IPS DF 6.9 (cell line): ENCODE data around the gene NUP214.
"Not testable (repeated sequence)": the region's sequence is repeated elsewhere in the genome, so short reads cannot be mapped to it uniquely, and the experiment has no call there.

Experiments
- DNase-seq: peaks from one replicate; pipeline ENCODE4 v3.0.0-alpha.2; 2013; ENCODE audit warnings: low read depth, low spot score
- H3K27ac ChIP-seq: one replicate; pipeline ENCODE4 v1.5.1; 2013; ENCODE audit warnings: low read length, control low read depth
- H3K27me3 ChIP-seq: 2 replicates; pipeline ENCODE4 v1.6.1; 2013; ENCODE audit warnings: mild to moderate bottlenecking, low read length; ENCODE audit not compliant: control insufficient read depth, insufficient read depth
- H3K36me3 ChIP-seq: 2 replicates; pipeline ENCODE4 v1.6.1; 2013; ENCODE audit warnings: low read length; ENCODE audit not compliant: control insufficient read depth, insufficient read depth
- H3K4me1 ChIP-seq: 2 replicates; pipeline ENCODE4 v1.6.1; 2013; ENCODE audit warnings: low read length; ENCODE audit not compliant: control insufficient read depth, insufficient read depth
- H3K4me3 ChIP-seq: 2 replicates; pipeline ENCODE4 v1.5.1; 2013; ENCODE audit warnings: mild to moderate bottlenecking, low read length
- H3K9me3 ChIP-seq: 2 replicates; pipeline ENCODE4 v1.6.1; 2013; ENCODE audit warnings: low read length, inconsistent platforms; ENCODE audit not compliant: control insufficient read depth, insufficient read depth
- WGBS: extraction: QIAGEN DNeasy Blood & Tissue Kit; methylation state at CpG from one replicate; pipeline ENCODE4 v1.1.7; 2013; ENCODE audit warnings: mixed read lengths, missing lambda C conversion rate; ENCODE audit not compliant: insufficient read length, insufficient coverage; 5-methylcytosine and 5-hydroxymethylcytosine counted together

Gene NUP214

DNA sequence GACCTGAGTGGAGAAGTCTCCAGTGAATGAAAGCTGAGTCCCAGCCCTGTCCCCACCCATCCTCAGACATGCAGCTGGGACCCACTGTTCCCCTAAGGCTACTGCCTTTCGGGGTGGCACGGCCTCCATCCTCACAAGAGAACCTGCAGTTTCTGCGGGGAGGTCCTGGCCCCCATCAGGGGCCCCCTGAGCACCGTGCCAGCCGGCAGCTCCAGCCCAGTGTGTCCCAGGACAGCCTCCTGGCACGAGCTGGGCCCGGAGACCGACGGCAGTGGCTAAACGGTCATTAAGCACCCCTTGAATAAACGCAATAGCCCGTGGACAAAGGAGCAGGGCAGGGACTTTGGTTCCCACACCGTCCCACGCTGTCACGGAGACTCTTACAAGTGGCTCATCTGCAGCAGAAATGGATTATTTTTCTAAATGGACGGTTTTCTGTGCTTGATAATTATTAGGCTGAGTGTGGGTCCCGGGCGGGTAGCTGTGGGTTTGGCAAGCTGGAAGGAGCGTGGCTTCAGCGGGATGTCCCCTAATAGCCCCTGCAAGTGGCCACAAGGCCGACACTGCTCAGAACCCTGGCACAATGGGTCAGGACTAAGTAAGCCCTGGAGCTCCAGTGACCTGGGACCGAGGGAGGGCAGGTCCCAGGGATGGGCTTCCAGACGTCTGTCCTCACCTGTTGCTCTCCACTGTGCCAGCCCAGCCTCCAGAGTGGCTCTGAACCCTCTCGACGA, 133.5 kb downstream of the NUP214 start:
- Histone ChIP-seq H3K4me1 (no peaks in the 10 kb centered on the region), H3K27ac (no peak overlapping the region), H3K36me3 (no peaks in the 10 kb centered on the region), H3K27me3 (no peaks in the 10 kb centered on the region), H3K4me3 (no peak overlapping the region), H3K9me3 (no peaks in the 10 kb centered on the region)
- no CpG with 5 or more reads among the region's 25 CpGs for WGBS
- no peak for DNase-seq

GRCh38 chr9:131259432-131259898, 134.1 kb downstream of the NUP214 start:
- H3K27ac ChIP-seq: no peak overlapping the region
- H3K27me3 ChIP-seq: no peaks in the 10 kb centered on the region
- H3K9me3 ChIP-seq: no peaks in the 10 kb centered on the region
- DNase-seq: no peak
- H3K4me1 ChIP-seq: no peaks in the 10 kb centered on the region
- no peak overlapping the region for H3K4me3 ChIP-seq
- no peaks in the 10 kb centered on the region for H3K36me3 ChIP-seq
- WGBS: no CpG with 5 or more reads among the region's 12 CpGs

- WGBS: no CpG with 5 or more reads among the region's 20 CpGs
- no peak for DNase-seq
- Histone ChIP-seq H3K9me3 (no peaks in the 10 kb centered on the region), H3K36me3 (no peaks in the 10 kb centered on the region), H3K27me3 (no peaks in the 10 kb centered on the region), H3K4me3 (no peak overlapping the region), H3K27ac (no peak overlapping the region), H3K4me1 (no peaks in the 10 kb centered on the region)
These were observed 134.7 kb downstream of the NUP214 start for GRCh38 chr9:131259916-131260597.

DNA sequence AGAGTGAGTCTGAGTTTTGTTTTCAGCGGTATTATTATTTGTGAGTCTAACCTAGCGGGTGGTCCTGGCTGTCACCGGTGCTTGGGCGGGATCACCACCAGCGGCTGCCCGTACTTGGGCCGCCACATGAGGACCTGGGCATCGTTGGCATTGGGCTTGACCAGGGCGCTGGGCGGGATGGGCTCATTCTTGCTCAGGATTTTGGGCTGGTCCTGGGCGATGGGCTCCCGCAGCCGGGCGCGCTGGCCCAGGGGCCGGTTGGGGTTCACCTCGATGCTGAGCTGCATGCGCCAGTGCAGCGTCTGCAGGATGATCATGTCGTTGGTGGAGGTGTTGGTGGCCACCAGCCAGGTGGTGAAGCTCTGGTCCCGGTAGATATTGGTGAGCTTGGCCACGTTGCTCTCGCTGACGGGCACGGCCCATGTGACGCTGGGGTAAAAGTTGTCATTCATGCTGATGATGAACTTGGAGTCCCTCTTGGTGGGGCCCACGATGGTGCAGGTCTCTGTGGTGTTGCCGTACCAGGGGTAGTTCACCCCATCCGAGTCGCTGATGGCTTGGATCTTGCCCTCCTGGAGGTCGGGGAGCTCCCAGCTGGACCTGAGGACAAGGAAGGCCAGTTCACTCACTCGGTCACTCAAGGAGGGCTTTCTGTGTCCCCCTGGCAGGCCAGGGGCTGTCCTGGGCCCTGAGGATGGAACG, 135.5 kb downstream of the NUP214 start:
- WGBS: no CpG with 5 or more reads among the region's 33 CpGs
- Histone ChIP-seq H3K27ac (no peak overlapping the region), H3K9me3 (no peaks in the 10 kb centered on the region), H3K4me3 (no peak overlapping the region), H3K36me3 (no peaks in the 10 kb centered on the region), H3K27me3 (no peaks in the 10 kb centered on the region), H3K4me1 (no peaks in the 10 kb centered on the region)
- DNase-seq: no peak

- DNase-seq: no peak
- Histone ChIP-seq H3K36me3 (no peaks in the 10 kb centered on the region), H3K4me3 (no peak overlapping the region), H3K27ac (no peak overlapping the region), H3K9me3 (no peaks in the 10 kb centered on the region), H3K4me1 (no peaks in the 10 kb centered on the region), H3K27me3 (no peaks in the 10 kb centered on the region)
- no CpG with 5 or more reads among the region's 13 CpGs for WGBS
These were observed 137.1 kb downstream of the NUP214 start for GRCh38 chr9:131262327-131263032.

DNA sequence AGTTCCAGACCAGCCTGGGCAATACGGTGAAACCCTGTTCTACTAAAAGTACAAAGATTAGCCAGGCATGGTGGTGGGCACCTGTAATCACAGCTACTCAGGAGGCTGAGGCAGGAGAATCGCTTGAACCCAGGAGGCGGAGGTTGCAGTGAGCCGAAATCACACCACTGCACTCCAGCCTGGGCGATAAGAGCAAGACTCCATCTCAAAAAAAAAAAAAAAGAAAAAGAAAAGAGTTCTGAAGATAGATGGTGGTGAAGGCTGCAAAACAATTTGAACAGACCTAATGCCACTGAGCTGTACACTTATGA, 137.6 kb downstream of the NUP214 start:
- not testable (repeated sequence) for H3K36me3 ChIP-seq, H3K4me3 ChIP-seq, H3K27ac ChIP-seq, H3K9me3 ChIP-seq, H3K4me1 ChIP-seq, DNase-seq, H3K27me3 ChIP-seq
- WGBS: no CpG with 5 or more reads among the region's 5 CpGs

DNA sequence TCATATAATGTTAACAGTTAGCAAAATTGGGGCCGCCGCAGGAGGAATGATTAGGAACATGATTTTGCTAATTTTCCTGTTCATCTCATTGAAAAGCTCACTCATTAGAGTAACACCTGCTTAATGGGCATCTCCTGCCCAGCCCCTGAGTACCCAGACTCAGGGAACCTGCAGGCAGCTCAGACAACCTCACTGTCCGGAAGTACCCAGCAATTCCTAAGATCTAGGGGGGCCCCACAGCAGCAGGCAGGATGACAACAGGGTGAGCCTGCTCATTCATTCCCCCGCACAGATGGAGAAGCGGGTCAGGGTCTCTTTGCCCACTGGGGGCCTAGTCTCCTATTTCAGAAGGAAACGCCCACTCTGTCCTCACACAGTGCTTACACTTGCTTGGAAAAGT, 138.3 kb downstream of the NUP214 start:
- H3K27me3 ChIP-seq: no peaks in the 10 kb centered on the region
- no CpG with 5 or more reads among the region's 6 CpGs for WGBS
- no peak overlapping the region for H3K27ac ChIP-seq
- H3K36me3 ChIP-seq: no peaks in the 10 kb centered on the region
- no peak for DNase-seq
- H3K4me3 ChIP-seq: no peak overlapping the region
- no peaks in the 10 kb centered on the region for H3K9me3 ChIP-seq
- H3K4me1 ChIP-seq: no peaks in the 10 kb centered on the region

DNA sequence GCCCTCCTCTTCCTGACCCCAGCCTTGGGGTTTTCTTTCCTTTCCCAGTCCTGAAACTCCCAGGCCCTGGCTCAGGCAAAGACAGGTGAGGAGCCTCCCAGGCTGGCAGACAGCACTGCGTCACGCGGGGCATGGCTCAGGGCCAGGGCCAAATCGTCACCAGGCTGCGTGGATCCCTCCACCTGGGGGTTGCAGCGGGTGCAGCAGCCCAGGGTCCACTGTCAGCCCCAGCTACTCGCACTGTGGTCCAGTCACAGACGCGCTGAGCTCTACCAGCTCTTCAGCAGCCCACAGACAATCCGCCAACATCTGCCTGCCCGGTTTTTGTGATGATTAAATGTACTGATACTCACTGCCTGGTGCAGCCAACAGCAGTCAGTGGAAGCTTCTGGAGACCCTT, 138.8 kb downstream of the NUP214 start:
- no peak for DNase-seq
- no peak overlapping the region for H3K27ac ChIP-seq

GRCh38 chr9:131266266-131267229, 141.2 kb downstream of the NUP214 start:
- WGBS: 100% methylated on average over 1 of the region's 26 CpGs
- Histone ChIP-seq H3K27ac (no peak overlapping the region), H3K4me1 (peaks cover 2% of the 10 kb centered on the region; the same call in 1 of the 2 replicates), H3K36me3 (no peaks in the 10 kb centered on the region), H3K9me3 (no peaks in the 10 kb centered on the region), H3K4me3 (no peak overlapping the region), H3K27me3 (no peaks in the 10 kb centered on the region)
- DNase-seq: no peak

More for the DNA sequence above, 138.8 kb downstream of the NUP214 start:
- H3K36me3 ChIP-seq: no peaks in the 10 kb centered on the region
- H3K9me3 ChIP-seq: no peaks in the 10 kb centered on the region
- peaks cover under 1% of the 10 kb centered on the region; the same call in 1 of the 2 replicates for H3K4me1 ChIP-seq
- WGBS: no CpG with 5 or more reads among the region's 11 CpGs
- H3K27me3 ChIP-seq: no peaks in the 10 kb centered on the region
- no peak overlapping the region for H3K4me3 ChIP-seq
